C4-2B (cell line): ENCODE results near the gene SLFNL1.

Experiments used
- H3K27ac ChIP-seq: fragments of 450-650 bp; 2 replicates; pipeline ENCODE4 v1.5.1; 2017
- CTCF ChIP-seq: fragments of 450-650 bp; conservative IDR thresholded peaks from 2 replicates; pipeline ENCODE4 v1.5.1; 2017; ENCODE audit warnings: mild to moderate bottlenecking
- ZFX ChIP-seq: fragments of 450-650 bp; IDR thresholded peaks from 2 replicates; pipeline ENCODE4 v1.6.1; 2017

Gene SLFNL1

GRCh38 chr1:40985875-40986274 lies 35.6 kb downstream of the SLFNL1 start:
- no peak for TF ChIP-seq ZFX
- TF ChIP-seq CTCF = no peak
- no peak overlapping the region for H3K27ac ChIP-seq

GRCh38 chr1:40985161-40985560 lies 36.4 kb downstream of the SLFNL1 start:
- no peak for TF ChIP-seq CTCF
- no peak for TF ChIP-seq ZFX
- no peak overlapping the region for H3K27ac ChIP-seq

GRCh38 chr1:40984531-40984930 lies 37.0 kb downstream of the SLFNL1 start:
- no peak for TF ChIP-seq ZFX
- TF ChIP-seq CTCF = no peak
- H3K27ac ChIP-seq = no peak overlapping the region

GRCh38 chr1:40984066-40984465 lies 37.5 kb downstream of the SLFNL1 start:
- no peak overlapping the region for H3K27ac ChIP-seq
- no peak for TF ChIP-seq ZFX
- no peak for TF ChIP-seq CTCF

- TF ChIP-seq ZFX = no peak
- no peak for TF ChIP-seq CTCF
- no peak overlapping the region for H3K27ac ChIP-seq
Observed at GRCh38 chr1:40983286-40983685, 38.2 kb downstream of the SLFNL1 start.

GRCh38 chr1:40982721-40983120 lies 38.8 kb downstream of the SLFNL1 start:
- TF ChIP-seq CTCF (no peak), ZFX (no peak)

GRCh38 chr1:40981691-40982448 lies 39.7 kb downstream of the SLFNL1 start:
- no peak for TF ChIP-seq ZFX
- no peak for TF ChIP-seq CTCF
- no peak overlapping the region for H3K27ac ChIP-seq

More at GRCh38 chr1:40982721-40983120, 38.8 kb downstream of the SLFNL1 start:
- H3K27ac ChIP-seq = no peak overlapping the region
